CD4-positive, alpha-beta T cell (primary cell): Measurements from ENCODE around the gene C20orf96. TPM values are rescaled to one million over a fixed set of nuclear protein-coding genes. Genes with fewer than 3 reads are reported as not detected.

ENCODE experiments used
- ATAC-seq: fragments of 200-7000 bp; cut with Tn5 transposase; one replicate; pipeline ENCODE4 v1.10.0; 2022; ENCODE audit warnings: mild to moderate bottlenecking; ENCODE audit not compliant: poor library complexity
- CTCF ChIA-PET: fragments of 350-600 bp; sonication (Branson Sonifier 250); formaldehyde crosslinking; loops from one replicate; lab custom pipeline; 2021; ENCODE audit warnings: antibody characterized with exemption, inconsistent platforms; lab: Charles Lee
- POLR2A ChIA-PET: fragments of 350-600 bp; sonication (Branson Sonifier 250); formaldehyde crosslinking; loops from one replicate; lab custom pipeline; 2021; ENCODE audit warnings: antibody characterized with exemption, inconsistent platforms; lab: Charles Lee
- DNase-seq, 14 experiments: peaks; one replicate each; pipeline ENCODE4 v3.0.0-alpha.2; 2013 to 2020; ENCODE audit warnings: mixed read lengths in 2 of 14
- H3K27ac ChIP-seq, 2 donors: one replicate each; pipeline versions ENCODE4 v1.5.1 to v1.7.0; 2013; ENCODE audit warnings: low read length in 2 of 2, low read depth in 1 of 2, mild to moderate bottlenecking in 1 of 2
- H3K27me3 ChIP-seq, 2 experiments: 1 replicate in 1 of 2; 2 replicates in 1 of 2; pipeline versions ENCODE4 v1.6.1 to v1.7.0; 2013; ENCODE audit warnings: low read length in 2 of 2, control low read depth in 1 of 2, mild to moderate bottlenecking in 1 of 2, moderate library complexity in 1 of 2; ENCODE audit not compliant: insufficient read depth in 2 of 2, control insufficient read depth in 1 of 2
- H3K36me3 ChIP-seq: one replicate; pipeline ENCODE4 v1.6.1; 2013; ENCODE audit warnings: low read length, control low read depth; ENCODE audit not compliant: insufficient read depth
- H3K4me1 ChIP-seq: one replicate; pipeline ENCODE4 v1.6.1; 2013; ENCODE audit warnings: low read length, control low read depth; ENCODE audit not compliant: insufficient read depth
- H3K4me3 ChIP-seq: one replicate; pipeline ENCODE4 v1.5.1; 2013; ENCODE audit warnings: mild to moderate bottlenecking, low read length, moderate library complexity
- H3K9me3 ChIP-seq, 2 experiments: 1 replicate in 1 of 2; 2 replicates in 1 of 2; pipeline versions ENCODE4 v1.6.1 to v1.7.0; 2013; ENCODE audit warnings: low read length in 2 of 2, mild to moderate bottlenecking in 2 of 2, control low read depth in 1 of 2, moderate library complexity in 1 of 2; ENCODE audit not compliant: control insufficient read depth in 1 of 2, insufficient read depth in 1 of 2
- H3K27ac Mint-ChIP-seq: one replicate; pipeline ENCODE4 v1.8.0; 2020; ENCODE audit warnings: mixed read lengths
- H3K27me3 Mint-ChIP-seq: one replicate; pipeline ENCODE4 v1.8.0; 2021; ENCODE audit warnings: mixed read lengths
- H3K36me3 Mint-ChIP-seq: one replicate; pipeline ENCODE4 v1.8.0; 2021; ENCODE audit warnings: low read depth, mixed read lengths
- H3K4me1 Mint-ChIP-seq: one replicate; pipeline ENCODE4 v1.8.0; 2021; ENCODE audit warnings: low read depth, mixed read lengths
- H3K4me3 Mint-ChIP-seq: one replicate; pipeline ENCODE4 v1.8.0; 2020; ENCODE audit warnings: mild to moderate bottlenecking, mixed read lengths
- H3K9me3 Mint-ChIP-seq: one replicate; pipeline ENCODE4 v1.8.0; 2020; ENCODE audit warnings: mixed read lengths
- intact Hi-C, 2 experiments: fragments of 100-400 bp; cut with DNase I in 1 of 2; cut with micrococcal nuclease in 1 of 2; formaldehyde crosslinking; loops; one replicate each; pipeline versions ENCODE4 v1.15.1 to v1.9.0; 2023 to 2025; cut with DNase I, micrococcal nuclease
- total RNA-seq, 174 experiments: library from RNA in 2 of 174; stranded (reverse) in 2 of 174; gene quantifications; one replicate each; pipeline ENCODE4 v1.2.3 and lab custom pipeline; 2021 to 2026
- TF ChIP-seq, protein P1 (sequence below): fragments of 200-600 bp; IDR thresholded peaks from one replicate; pipeline ENCODE4 v1.8.0; 2022; ENCODE audit warnings: antibody characterized with exemption, mild to moderate bottlenecking

Gene C20orf96
- total RNA-seq, 2 experiments from 2014 or later, result 2.4 to 3.3 TPM

- H3K9me3 Mint-ChIP-seq, result no peaks in the 10 kb centered on the region
- no peak overlapping the region for H3K27ac Mint-ChIP-seq
- TF ChIP-seq, protein P1, sequence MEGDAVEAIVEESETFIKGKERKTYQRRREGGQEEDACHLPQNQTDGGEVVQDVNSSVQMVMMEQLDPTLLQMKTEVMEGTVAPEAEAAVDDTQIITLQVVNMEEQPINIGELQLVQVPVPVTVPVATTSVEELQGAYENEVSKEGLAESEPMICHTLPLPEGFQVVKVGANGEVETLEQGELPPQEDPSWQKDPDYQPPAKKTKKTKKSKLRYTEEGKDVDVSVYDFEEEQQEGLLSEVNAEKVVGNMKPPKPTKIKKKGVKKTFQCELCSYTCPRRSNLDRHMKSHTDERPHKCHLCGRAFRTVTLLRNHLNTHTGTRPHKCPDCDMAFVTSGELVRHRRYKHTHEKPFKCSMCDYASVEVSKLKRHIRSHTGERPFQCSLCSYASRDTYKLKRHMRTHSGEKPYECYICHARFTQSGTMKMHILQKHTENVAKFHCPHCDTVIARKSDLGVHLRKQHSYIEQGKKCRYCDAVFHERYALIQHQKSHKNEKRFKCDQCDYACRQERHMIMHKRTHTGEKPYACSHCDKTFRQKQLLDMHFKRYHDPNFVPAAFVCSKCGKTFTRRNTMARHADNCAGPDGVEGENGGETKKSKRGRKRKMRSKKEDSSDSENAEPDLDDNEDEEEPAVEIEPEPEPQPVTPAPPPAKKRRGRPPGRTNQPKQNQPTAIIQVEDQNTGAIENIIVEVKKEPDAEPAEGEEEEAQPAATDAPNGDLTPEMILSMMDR, result no peak
- no peaks in the 10 kb centered on the region for H3K4me1 Mint-ChIP-seq
- ChIA-PET CTCF (no interaction called here), POLR2A (no interaction called here)
- Histone ChIP-seq H3K4me3 (no peak overlapping the region), H3K4me1 (no peaks in the 10 kb centered on the region), H3K27ac (no peak overlapping the region), H3K27me3 (no peaks in the 10 kb centered on the region), H3K36me3 (peaks cover 5% of the 10 kb centered on the region), H3K9me3 (no peaks in the 10 kb centered on the region)
- no peaks in the 10 kb centered on the region for H3K27me3 Mint-ChIP-seq
- no peak overlapping the region for H3K4me3 Mint-ChIP-seq
- intact Hi-C loops, result no loop called here
- no peak for DNase-seq
- no peak for ATAC-seq
- peaks cover 6% of the 10 kb centered on the region for H3K36me3 Mint-ChIP-seq
Measured at GRCh38 chr20:272718-273117, 17.8 kb downstream of the C20orf96 start.

- H3K27ac Mint-ChIP-seq, result no peak overlapping the region
- ChIA-PET POLR2A (no interaction called here), CTCF (no interaction called here)
- peaks cover 7% of the 10 kb centered on the region for H3K4me1 Mint-ChIP-seq
- H3K27me3 Mint-ChIP-seq, result peaks cover 4% of the 10 kb centered on the region
- no peak overlapping the region for H3K4me3 ChIP-seq
- intact Hi-C loops, result no loop called here
- H3K27ac ChIP-seq, result no peak overlapping the region
- H3K27me3 ChIP-seq, result no peaks in the 10 kb centered on the region
- peaks cover 6% of the 10 kb centered on the region for H3K36me3 Mint-ChIP-seq
- no peaks in the 10 kb centered on the region for H3K9me3 ChIP-seq
- H3K9me3 Mint-ChIP-seq, result no peaks in the 10 kb centered on the region
- TF ChIP-seq, protein P1, result no peak
- peaks cover 7% of the 10 kb centered on the region for H3K4me1 ChIP-seq
- ATAC-seq, result no peak
- no peak overlapping the region for H3K4me3 Mint-ChIP-seq
- DNase-seq, result no peak
- H3K36me3 ChIP-seq, result peaks cover 2% of the 10 kb centered on the region
Measured at GRCh38 chr20:271528-271927, 19.0 kb downstream of the C20orf96 start.

GRCh38 chr20:271069-271468, 19.5 kb downstream of the C20orf96 start:
- POLR2A ChIA-PET, result no interaction called here
- H3K4me1 Mint-ChIP-seq, result peaks cover 10% of the 10 kb centered on the region
- TF ChIP-seq, protein P1, result no peak

More at GRCh38 chr20:271069-271468, 19.5 kb downstream of the C20orf96 start:
- no peak overlapping the region for H3K4me3 Mint-ChIP-seq
- H3K9me3 Mint-ChIP-seq, result no peaks in the 10 kb centered on the region
- CTCF ChIA-PET, result no interaction called here
- intact Hi-C loops, result no loop called here
- DNase-seq, result no peak
- no peaks in the 10 kb centered on the region for H3K9me3 ChIP-seq
- peaks cover 4% of the 10 kb centered on the region for H3K27me3 Mint-ChIP-seq
- H3K27me3 ChIP-seq, result no peaks in the 10 kb centered on the region
- no peaks in the 10 kb centered on the region for H3K36me3 ChIP-seq
- ATAC-seq, result no peak
- H3K4me3 ChIP-seq, result no peak overlapping the region
- peaks cover 3% of the 10 kb centered on the region for H3K36me3 Mint-ChIP-seq
- no peak overlapping the region for H3K27ac Mint-ChIP-seq
- no peak overlapping the region for H3K27ac ChIP-seq
- peaks cover 8% of the 10 kb centered on the region for H3K4me1 ChIP-seq
